GM12878 (cell line): ENCODE data around the gene AMDHD2.
"Not testable (repeated sequence)": the region's sequence is repeated elsewhere in the genome, so short reads cannot be mapped to it uniquely, and the experiment has no call there.

Source experiments
- CHD1 ChIP-seq: IDR thresholded peaks from 2 replicates; pipeline ENCODE4 v1.6.1; 2012; ENCODE audit warnings: low read depth, low read length, improper control_type of control experiment
- PBX3 ChIP-seq: IDR thresholded peaks from 2 replicates; pipeline ENCODE4 v1.6.1; 2011; ENCODE audit warnings: mild to moderate bottlenecking, low read depth, low read length, moderate library complexity; ENCODE audit not compliant: insufficient replicate concordance
- SREBF2 ChIP-seq: IDR thresholded peaks from 2 replicates; pipeline ENCODE4 v1.6.1; 2012; ENCODE audit warnings: mild to moderate bottlenecking, low read length
- TAF1 ChIP-seq: IDR thresholded peaks from 2 replicates; pipeline ENCODE4 v1.6.1; 2011; ENCODE audit warnings: mild to moderate bottlenecking, low read depth, low read length, borderline replicate concordance

- TF ChIP-seq CHD1, PBX3, TAF1, SREBF2: not testable (repeated sequence)
Measured at GRCh38 chr16:2577044-2577443, 56.9 kb downstream of the AMDHD2 start.
